Stimulated activated naive CD4-positive, alpha-beta T cell (primary cell): ENCODE measurements around the gene LIMS3.
"Not testable (repeated sequence)": the region's sequence is repeated elsewhere in the genome, so short reads cannot be mapped to it uniquely, and the experiment has no call there.

ENCODE experiments used
- DNase-seq, 6 experiments: peaks; one replicate each; lab custom pipeline; 2025; lab: John Stamatoyannopoulos, UW

The LIMS3 gene, protein sequence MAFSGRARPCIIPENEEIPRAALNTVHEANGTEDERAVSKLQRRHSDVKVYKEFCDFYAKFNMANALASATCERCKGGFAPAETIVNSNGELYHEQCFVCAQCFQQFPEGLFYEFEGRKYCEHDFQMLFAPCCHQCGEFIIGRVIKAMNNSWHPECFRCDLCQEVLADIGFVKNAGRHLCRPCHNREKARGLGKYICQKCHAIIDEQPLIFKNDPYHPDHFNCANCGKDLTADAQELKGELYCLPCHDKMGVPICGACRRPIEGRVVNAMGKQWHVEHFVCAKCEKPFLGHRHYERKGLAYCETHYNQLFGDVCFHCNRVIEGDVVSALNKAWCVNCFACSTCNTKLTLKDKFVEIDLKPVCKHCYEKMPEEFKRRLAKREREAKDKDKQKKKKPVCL

GRCh38 chr2:109898462-109899336 lies at the start of gene LIMS3:
LIMS3 (plus strand) TSS chr2:109898688; CDS start chr2:109898729, 41 bp downstream.
- DNase-seq, result not testable (repeated sequence)

DNA sequence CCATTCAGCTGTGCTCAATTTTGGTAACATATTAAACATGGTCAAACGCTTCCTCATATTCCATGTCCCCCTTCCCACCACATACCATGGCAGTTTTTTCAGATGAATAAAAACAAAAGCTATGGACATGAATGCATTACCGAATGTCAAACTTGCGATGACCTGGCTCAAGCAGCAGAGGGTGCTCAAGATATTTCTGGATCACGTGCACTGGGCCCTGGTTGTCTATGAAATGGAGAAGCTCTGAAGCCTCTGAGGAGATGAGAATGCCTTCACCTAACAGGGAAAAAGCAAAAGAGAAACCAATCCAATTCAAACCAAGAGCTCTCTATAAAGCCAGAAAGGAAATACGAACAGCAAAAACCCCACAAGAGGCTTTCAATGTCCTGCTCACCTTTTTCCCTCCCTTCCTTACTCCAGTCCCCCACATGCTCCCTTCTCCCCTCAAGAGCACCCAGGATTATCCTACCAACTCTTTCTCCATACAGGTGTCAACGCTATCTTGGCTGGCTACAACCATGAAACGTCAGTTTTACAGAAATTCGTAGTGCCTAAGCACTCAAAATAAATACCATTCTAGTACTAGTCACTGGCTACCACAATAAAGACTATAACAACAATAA lies 27.2 kb upstream of the LIMS3 start:
- not testable (repeated sequence) for DNase-seq

DNA sequence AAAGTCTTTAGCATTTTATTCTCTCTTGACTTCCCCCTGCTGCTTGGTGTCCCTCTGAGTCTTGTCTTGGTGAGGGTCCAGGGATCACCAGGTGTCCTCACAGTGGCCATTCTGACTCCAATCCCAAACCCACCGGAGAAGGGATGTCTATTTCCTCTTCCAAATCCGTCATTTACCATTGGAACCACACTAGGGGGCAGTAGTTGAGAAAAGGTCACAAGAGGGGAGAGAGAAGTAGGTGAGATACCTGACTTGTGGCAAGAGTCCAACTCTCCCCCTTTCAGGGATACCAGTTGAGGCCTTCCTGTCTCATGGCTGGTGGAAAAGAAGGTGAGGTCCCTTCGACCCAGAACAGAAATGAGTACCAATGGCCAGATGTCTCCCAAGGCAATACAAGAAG lies 21.9 kb upstream of the LIMS3 start:
- not testable (repeated sequence) for DNase-seq

- not testable (repeated sequence) for DNase-seq
These were observed 16.4 kb upstream of the LIMS3 start for GRCh38 chr2:109882112-109882511.

- DNase-seq, result not testable (repeated sequence)
These were observed 10.1 kb upstream of the LIMS3 start for GRCh38 chr2:109888414-109888813.

DNA sequence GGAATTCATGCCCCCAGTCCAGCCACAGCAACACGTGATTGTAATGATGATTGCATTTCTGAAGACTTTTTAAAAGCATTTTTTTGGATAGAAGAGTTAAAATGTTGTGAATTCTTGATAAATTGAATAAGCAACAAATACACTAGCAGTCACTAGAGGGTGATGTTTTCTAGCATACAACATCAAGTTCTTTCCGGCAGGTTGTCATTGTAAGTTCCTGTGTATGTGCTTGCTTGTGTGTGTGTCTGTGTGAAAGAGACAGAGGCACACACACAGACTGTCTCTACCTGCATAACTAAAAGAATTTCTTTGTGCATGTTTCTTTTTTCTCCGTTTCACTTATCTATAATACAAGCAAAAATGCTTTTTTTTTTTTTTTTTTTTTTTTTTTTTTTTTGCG lies 8.6 kb upstream of the LIMS3 start:
- DNase-seq, result not testable (repeated sequence)

DNA sequence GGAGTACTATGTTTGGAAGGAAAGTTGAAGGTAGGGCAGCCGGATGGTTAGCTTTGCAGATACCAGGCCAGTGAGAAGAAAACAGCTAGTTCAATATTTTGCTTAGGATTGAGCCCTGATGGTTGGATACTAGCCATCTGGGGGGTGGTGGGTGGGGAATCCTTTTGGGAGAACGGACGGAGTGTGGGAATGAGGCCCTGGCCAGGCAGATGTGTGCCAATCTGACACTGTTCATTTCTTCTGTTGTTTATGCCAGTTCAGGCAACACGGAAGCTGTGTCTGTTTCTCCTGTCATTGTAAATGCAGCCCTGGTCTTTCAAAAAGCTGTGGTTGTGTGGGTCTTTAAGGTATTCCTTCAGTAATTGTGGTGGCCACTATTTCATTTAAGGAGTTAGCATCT lies 7.5 kb upstream of the LIMS3 start:
- DNase-seq, result not testable (repeated sequence)

- DNase-seq, result not testable (repeated sequence)
These were observed 4.8 kb upstream of the LIMS3 start for GRCh38 chr2:109893736-109894135.

- DNase-seq, result not testable (repeated sequence)
These were observed 4.3 kb upstream of the LIMS3 start for GRCh38 chr2:109894141-109894540.

- not testable (repeated sequence) for DNase-seq
These were observed 3.2 kb upstream of the LIMS3 start for GRCh38 chr2:109895090-109895869.

GRCh38 chr2:109896212-109896611 lies 2.3 kb upstream of the LIMS3 start:
- not testable (repeated sequence) for DNase-seq

GRCh38 chr2:109897769-109898461 lies 573 bp upstream of the LIMS3 start:
- not testable (repeated sequence) for DNase-seq

DNA sequence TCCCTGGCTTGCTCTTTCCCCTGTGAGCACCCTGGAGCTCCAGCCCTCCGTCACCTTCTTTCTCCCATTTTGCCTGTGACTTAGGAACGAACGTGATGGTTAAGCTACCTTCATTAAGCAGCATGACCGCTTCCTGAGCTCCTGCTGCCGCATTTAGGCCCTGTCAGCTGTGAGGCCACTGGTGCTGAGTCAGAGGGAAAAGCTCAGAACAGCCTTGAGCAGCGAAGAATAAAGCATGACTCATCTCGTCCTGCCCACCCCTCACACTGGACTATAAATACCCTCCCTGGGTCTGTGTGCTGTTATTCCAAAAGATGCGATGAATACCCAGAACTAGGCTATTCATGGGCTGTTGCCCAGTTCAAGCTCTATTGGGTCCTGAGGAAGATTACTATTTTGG lies 7.3 kb downstream of the LIMS3 start:
- DNase-seq, result not testable (repeated sequence)

GRCh38 chr2:109908626-109909025 lies 10.1 kb downstream of the LIMS3 start:
- not testable (repeated sequence) for DNase-seq

DNA sequence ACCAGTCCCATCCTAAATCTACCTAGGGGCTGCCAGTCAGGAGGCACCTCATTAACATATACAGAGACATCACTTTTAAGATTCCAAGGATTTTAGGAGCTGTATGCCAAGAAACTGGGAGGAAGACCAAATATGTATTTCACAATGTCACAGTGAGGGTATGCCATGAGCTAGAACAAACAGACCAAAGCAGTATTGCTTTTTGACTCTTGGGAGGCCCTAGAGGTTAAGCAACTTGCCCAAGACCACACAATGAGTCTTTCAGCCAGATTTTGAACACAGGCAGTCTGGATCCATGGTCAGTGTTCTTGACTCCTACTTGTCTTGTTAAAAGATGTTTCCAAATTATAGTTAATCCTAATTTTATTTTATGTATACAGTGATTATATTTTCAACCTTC lies 12.3 kb downstream of the LIMS3 start:
- DNase-seq, result not testable (repeated sequence)

GRCh38 chr2:109913911-109914310 lies 15.4 kb downstream of the LIMS3 start:
- DNase-seq, result not testable (repeated sequence)

DNA sequence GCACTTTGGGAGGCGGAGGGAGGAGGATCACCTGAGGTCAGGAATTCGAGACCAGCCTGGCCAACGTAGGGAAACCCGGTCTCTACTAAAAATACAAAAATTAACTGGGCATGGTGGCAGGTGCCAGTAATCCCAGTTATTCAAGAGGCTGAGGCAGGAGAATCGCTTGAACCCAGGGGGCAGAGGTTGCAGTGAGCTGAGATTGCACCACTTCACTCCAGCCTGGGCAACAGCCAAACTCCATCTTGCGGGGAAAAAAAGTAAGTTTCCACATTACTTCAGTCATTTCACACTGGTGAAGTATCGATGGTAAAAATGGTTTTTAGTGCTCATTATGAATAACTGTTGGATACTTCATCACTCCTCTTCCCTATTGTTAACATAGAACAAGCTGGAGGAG lies 16.1 kb downstream of the LIMS3 start:
- not testable (repeated sequence) for DNase-seq

DNA sequence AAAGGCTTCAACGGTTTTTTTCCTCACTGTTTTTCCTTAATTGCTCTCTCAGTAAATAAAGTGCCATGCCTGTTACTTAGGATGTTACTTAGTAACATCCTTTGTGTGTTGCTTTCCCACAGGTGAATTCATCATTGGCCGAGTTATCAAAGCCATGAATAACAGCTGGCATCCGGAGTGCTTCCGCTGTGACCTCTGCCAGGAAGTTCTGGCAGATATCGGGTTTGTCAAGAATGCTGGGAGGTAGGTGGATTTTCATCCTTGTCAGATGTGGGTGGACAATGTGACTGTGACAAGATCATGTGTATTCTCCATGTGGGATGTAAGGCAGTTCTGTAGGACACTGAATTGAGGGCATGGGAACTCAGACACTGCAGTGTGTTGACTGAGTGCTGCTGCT lies 17.3 kb downstream of the LIMS3 start:
- DNase-seq, result not testable (repeated sequence)

DNA sequence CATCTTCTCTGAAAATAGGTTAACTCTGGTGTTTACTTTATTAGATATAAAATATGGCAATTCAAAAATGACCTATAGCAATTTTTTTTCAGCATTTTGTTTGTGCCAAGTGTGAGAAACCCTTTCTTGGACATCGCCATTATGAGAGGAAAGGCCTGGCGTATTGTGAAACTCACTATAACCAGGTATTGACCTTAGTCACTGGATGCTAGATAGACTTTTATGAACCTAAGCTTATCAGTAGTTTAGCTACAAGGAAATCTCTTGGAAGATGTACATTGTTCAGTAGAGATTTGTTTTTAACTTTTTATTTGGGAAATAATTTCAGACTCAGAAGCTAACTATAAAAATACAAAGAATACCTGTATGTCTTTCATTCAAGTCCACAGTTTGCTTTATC lies 21.7 kb downstream of the LIMS3 start:
- DNase-seq, result not testable (repeated sequence)

GRCh38 chr2:109921543-109922384 lies 23.3 kb downstream of the LIMS3 start:
- not testable (repeated sequence) for DNase-seq
